Vagina (tissue), 2 donors: Measurements from ENCODE around the gene CALN1.

Source experiments
- CTCF ChIP-seq, 3 experiments: fragments of 450-650 bp in 2 of 3; fragments of 200-600 bp in 1 of 3; sonication (generic) in 1 of 3; IDR thresholded peaks; one replicate each; pipeline ENCODE4 v1.5.1; 2017 to 2019; ENCODE audit warnings: antibody characterized with exemption in 3 of 3, mild to moderate bottlenecking in 2 of 3, moderate library complexity in 2 of 3
- POLR2A ChIP-seq, 2 donors: fragments of 450-650 bp; IDR thresholded peaks; one replicate each; pipeline ENCODE4 v1.6.1; 2017; ENCODE audit warnings: antibody characterized with exemption in 2 of 2, mild to moderate bottlenecking in 2 of 2, moderate library complexity in 2 of 2
- POLR2AphosphoS5 ChIP-seq, 2 donors: sonication (generic); formaldehyde crosslinking; IDR thresholded peaks; one replicate each; pipeline ENCODE4 v1.9.0; 2017; ENCODE audit warnings: antibody characterized with exemption in 2 of 2, mild to moderate bottlenecking in 2 of 2, low read depth in 1 of 2; ENCODE audit not compliant: insufficient read depth in 1 of 2

- no peak for TF ChIP-seq CTCF (IDR thresholded peaks at IDR 0.05)
- no peak for TF ChIP-seq POLR2A (IDR thresholded peaks at IDR 0.05)
- TF ChIP-seq POLR2AphosphoS5 (IDR thresholded peaks at IDR 0.05; ENCODE audit: insufficient read depth in 1 of 2, low read depth in 1 of 2) = no peak
These were observed 394.4 kb downstream of the CALN1 start for GRCh38 chr7:72017756-72018155.
